Measurements from ENCODE around the gene NUTM2D.
"Not testable (repeated sequence)": the region's sequence is repeated elsewhere in the genome, so short reads cannot be mapped to it uniquely, and the experiment has no call there.

- TF ChIP-seq ZNF274 (IDR thresholded peaks at IDR 0.05; ENCODE audit: low read depth, low read length); YY1 (IDR thresholded peaks at IDR 0.05; ENCODE audit: insufficient read depth, insufficient read length): not testable (repeated sequence)
These were observed 615 bp downstream of the NUTM2D start for GRCh38 chr10:87358159-87358558.

Measured in NT2/D1 (cell line).